K562 (cell line): ENCODE results near the gene KRTAP10-11. TPM values are rescaled to one million over a fixed set of nuclear protein-coding genes. Genes with fewer than 3 reads are reported as not detected.

Experiments used
- ATAC-seq: fragments of 200-7000 bp; cut with Tn5 transposase; 3 replicates; pipeline ENCODE4 v1.9.1; 2020; ENCODE audit warnings: moderate library complexity
- BruUV-seq: library from RNA; stranded (reverse); fragments of 400-500 nt; replicated peaks from 2 replicates; lab custom pipeline; 2021; lab: Mats Ljungman, UMichigan
- CTCF ChIA-PET: fragments of 300-600 bp; formaldehyde crosslinking; extraction: SDS; loops from one replicate; lab custom pipeline; 2021; ENCODE audit warnings: low intra/inter-chr PET ratio; lab: Yijun Ruan, JAX
- POLR2A ChIA-PET: fragments of 300-600, 350-650 bp; sonication (Branson Sonifier 250); formaldehyde crosslinking; extraction: SDS; loops from one replicate; lab custom pipeline; 2021; ENCODE audit warnings: antibody characterized with exemption, inconsistent platforms; lab: Yijun Ruan, JAX
- DNase-seq, 4 experiments: peaks; one replicate each; pipeline versions ENCODE4 v3.0.0 to v3.0.0-alpha.2; 2011 to 2018; ENCODE audit warnings: low spot score in 3 of 4, mixed read lengths in 3 of 4; ENCODE audit errors: extremely low read depth in 1 of 4
- FAIRE-seq: peaks from 2 replicates; lab custom pipeline; 2011; peaks lifted over from hg19 to GRCh38; lab: Jason Lieb, UNC
- H2AFZ ChIP-seq: 2 replicates; pipeline ENCODE4 v1.6.0; 2011; ENCODE audit warnings: low read depth, low read length, control low read depth, inconsistent platforms
- H3K27ac ChIP-seq: fragments of 200-600 bp; 3 replicates; pipeline ENCODE4 v1.8.0; 2011; ENCODE audit warnings: low read depth, mild to moderate bottlenecking, control low read depth, inconsistent platforms, low read length, moderate library complexity, mixed read lengths; ENCODE audit errors: extremely low read depth
- H3K27me3 ChIP-seq, 2 experiments: fragments of 300-600 bp in 1 of 2; 2 replicates in 1 of 2; 3 replicates in 1 of 2; pipeline versions ENCODE4 v1.6.0 to v1.8.0; 2011; ENCODE audit warnings: inconsistent platforms in 2 of 2, low read length in 2 of 2, mild to moderate bottlenecking in 1 of 2, mixed read lengths in 1 of 2, moderate library complexity in 1 of 2; ENCODE audit not compliant: control insufficient read depth in 2 of 2, insufficient read depth in 2 of 2
- H3K36me3 ChIP-seq: fragments of 300-600 bp; 3 replicates; pipeline ENCODE4 v1.8.0; 2011; ENCODE audit warnings: mild to moderate bottlenecking, low read length, inconsistent platforms; ENCODE audit not compliant: control insufficient read depth, insufficient read depth
- H3K4me1 ChIP-seq, 2 experiments: fragments of 200-600 bp in 1 of 2; replicated peaks in 1 of 2; 2 replicates in 1 of 2; 3 replicates in 1 of 2; pipeline versions ENCODE4 v1.5.1 to v1.8.0; 2011; ENCODE audit warnings: inconsistent platforms in 2 of 2, low read length in 2 of 2, mild to moderate bottlenecking in 1 of 2, mixed read lengths in 1 of 2, moderate library complexity in 1 of 2; ENCODE audit not compliant: control insufficient read depth in 2 of 2, insufficient read depth in 2 of 2
- H3K4me2 ChIP-seq: 2 replicates; pipeline ENCODE4 v1.6.1; 2011; ENCODE audit warnings: low read length, control low read depth, inconsistent platforms, mixed read lengths; ENCODE audit not compliant: insufficient read depth
- H3K4me3 ChIP-seq: fragments of 200-600 bp; sonication (generic), shearing (Covaris generic); 2 replicates; pipeline ENCODE4 v1.5.1; 2016; ENCODE audit warnings: control low read depth, inconsistent platforms
- H3K79me2 ChIP-seq: fragments of 200-600 bp; 3 replicates; pipeline ENCODE4 v1.8.0; 2011; ENCODE audit warnings: low read length, inconsistent platforms; ENCODE audit not compliant: control insufficient read depth, insufficient read depth
- H3K9ac ChIP-seq, 2 experiments: 2 replicates each; pipeline versions ENCODE4 v1.6.0 to v1.6.1; 2011; ENCODE audit warnings: low read depth in 2 of 2, low read length in 2 of 2, control low read depth in 1 of 2, inconsistent platforms in 1 of 2, mild to moderate bottlenecking in 1 of 2, mixed read lengths in 1 of 2; ENCODE audit not compliant: insufficient read depth in 1 of 2
- H3K9me1 ChIP-seq: one replicate; pipeline ENCODE4 v1.6.0; 2011; ENCODE audit warnings: inconsistent platforms, mild to moderate bottlenecking, low read length, moderate library complexity; ENCODE audit not compliant: control insufficient read depth, insufficient read depth
- H3K9me3 ChIP-seq: replicated peaks from 2 replicates; pipeline ENCODE4 v1.5.1; 2011; ENCODE audit warnings: low read depth, low read length, inconsistent platforms; ENCODE audit not compliant: control insufficient read depth, insufficient read depth
- H4K20me1 ChIP-seq: replicated peaks from 2 replicates; pipeline ENCODE4 v1.6.1; 2011; ENCODE audit warnings: low read length, inconsistent platforms, mixed read lengths; ENCODE audit not compliant: control insufficient read depth, insufficient read depth
- ADNP ChIP-seq: fragments of 200-800 bp; sonication (Bioruptor generic); IDR thresholded peaks from 2 replicates; pipeline ENCODE4 v1.6.1; 2016; ENCODE audit warnings: missing genetic modification characterization, missing compliant biosample characterization
- BDP1 ChIP-seq: IDR thresholded peaks from 3 replicates; pipeline ENCODE4 v1.6.1; 2011; ENCODE audit not compliant: insufficient read length, insufficient read depth
- BMI1 ChIP-seq: fragments of 150-350 bp; IDR thresholded peaks from 2 replicates; pipeline ENCODE4 v1.6.1; 2014; ENCODE audit warnings: low read length
- BRD4 ChIP-seq: fragments of 200-600 bp; sonication (generic); IDR thresholded peaks from 2 replicates; pipeline ENCODE4 v1.6.1; 2017; ENCODE audit warnings: inconsistent platforms
- FUS ChIP-seq: fragments of 200-400 bp; formaldehyde crosslinking; optimal IDR thresholded peaks from 2 replicates; pipeline ENCODE3; 2017; ENCODE audit warnings: low read depth, low read length
- GABPB2 ChIP-seq: fragments of 250-450 bp; sonication (Bioruptor Pico); conservative IDR thresholded peaks from 2 replicates; pipeline ENCODE4 v1.5.1; 2021; ENCODE audit warnings: mild to moderate bottlenecking
- HDAC6 ChIP-seq: IDR thresholded peaks from 2 replicates; pipeline ENCODE4 v1.6.1; 2012; ENCODE audit warnings: low read depth, mild to moderate bottlenecking, control low read depth, inconsistent platforms, low read length, moderate library complexity
- HNRNPL ChIP-seq: fragments of 200-400 bp; formaldehyde crosslinking; IDR thresholded peaks from 2 replicates; pipeline ENCODE4 v1.6.1; 2017; ENCODE audit warnings: low read depth, mild to moderate bottlenecking, low read length
- MAFF ChIP-seq: IDR thresholded peaks from 2 replicates; pipeline ENCODE4 v1.6.1; 2012; ENCODE audit warnings: low read length, improper control_type of control experiment
- MCM2 ChIP-seq: fragments of 450-650 bp; IDR thresholded peaks from 2 replicates; pipeline ENCODE4 v1.6.1; 2017; ENCODE audit warnings: low read depth, mild to moderate bottlenecking
- MXI1 ChIP-seq: IDR thresholded peaks from 2 replicates; pipeline ENCODE4 v1.6.1; 2011; ENCODE audit warnings: low read depth, mild to moderate bottlenecking, improper control_type of control experiment, low read length
- NCOR1 ChIP-seq: fragments of 450-650 bp; IDR thresholded peaks from 2 replicates; pipeline ENCODE4 v1.6.1; 2016; ENCODE audit warnings: mild to moderate bottlenecking, moderate library complexity
- PCBP1 ChIP-seq: fragments of 200-400 bp; formaldehyde crosslinking; IDR thresholded peaks from 2 replicates; pipeline ENCODE4 v1.6.1; 2018; ENCODE audit warnings: mild to moderate bottlenecking, low read depth, low read length; ENCODE audit not compliant: poor library complexity, severe bottlenecking
- TAF7 ChIP-seq: fragments of 450-650 bp; IDR thresholded peaks from 2 replicates; pipeline ENCODE4 v1.6.1; 2016; ENCODE audit warnings: missing genetic modification characterization, missing compliant biosample characterization
- THAP12 ChIP-seq: fragments of 250-450 bp; sonication (Bioruptor Pico); IDR thresholded peaks from 2 replicates; pipeline ENCODE4 v1.9.0; 2021; ENCODE audit warnings: mild to moderate bottlenecking, inconsistent platforms
- THRAP3 ChIP-seq: fragments of 450-650 bp; IDR thresholded peaks from 2 replicates; pipeline ENCODE4 v1.6.1; 2016; ENCODE audit warnings: mild to moderate bottlenecking, inconsistent platforms, borderline replicate concordance
- VEZF1 ChIP-seq: fragments of 200-800 bp; sonication (Bioruptor generic); IDR thresholded peaks from 2 replicates; pipeline ENCODE4 v1.6.1; 2017; ENCODE audit warnings: missing genetic modification characterization, missing compliant biosample characterization
- ZNF24 ChIP-seq: fragments of 450-650 bp; IDR thresholded peaks from 2 replicates; pipeline ENCODE4 v1.6.1; 2016
- ZNF583 ChIP-seq: fragments of 250-450 bp; sonication (Bioruptor Pico); IDR thresholded peaks from 2 replicates; pipeline ENCODE4 v1.4.0; 2020
- WGBS: fragments of 100-300 bp; shearing (Covaris generic); methylation state at CpG from one replicate; pipeline ENCODE4 v1.1.6; 2016; ENCODE audit warnings: low coverage, mixed read lengths; ENCODE audit not compliant: insufficient coverage; ENCODE audit errors: missing lambda C conversion rate; 5-methylcytosine and 5-hydroxymethylcytosine counted together
- in situ Hi-C: fragments of 300-500 bp; cut with MboI; formaldehyde crosslinking; loops from 4 replicates; pipeline ENCODE4 v1.15.0; 2018; ENCODE audit warnings: inconsistent platforms, mixed read lengths
- intact Hi-C: fragments of 100-400 bp; cut with micrococcal nuclease; formaldehyde crosslinking; loops from 2 replicates; pipeline ENCODE4 v1.14.2; 2022
- polyA plus RNA-seq, 8 experiments: library from polyadenylated mRNA; depleted of rRNA in 4 of 8; stranded (reverse) in 5 of 8; unstranded in 3 of 8; fragments of >200 nt; fragmentation: Nextera tagmentation in 2 of 8; fragmentation: Illumina TruSeq in 1 of 8; extraction: Ambion mirVana in 2 of 8; extraction: Trizol in 1 of 8; gene quantifications; 2 replicates each; pipeline versions ENCODE4 v1.2.1 to v1.2.3, GENCODE V29; 2011 to 2014; ENCODE audit warnings: inconsistent platforms in 1 of 8, missing spikeins in 1 of 8
- total RNA-seq, 7 experiments: library from RNA; depleted of rRNA in 6 of 7; stranded (reverse); fragments of >200 nt in 6 of 7; fragmentation: Illumina TruSeq in 2 of 7; extraction: Trizol in 2 of 7; gene quantifications; 2 replicates each; pipeline versions ENCODE4 v1.2.1 to v1.2.3, GENCODE V29; 2011 to 2021; ENCODE audit warnings: low replicate concordance in 1 of 7
- TF ChIP-seq, protein P1 (sequence below): conservative IDR thresholded peaks from 2 replicates; pipeline ENCODE4 v1.6.1; 2011; ENCODE audit warnings: low read depth, mild to moderate bottlenecking, low read length; ENCODE audit not compliant: control insufficient read depth

The KRTAP10-11 gene
- total and polyA plus RNA-seq, 9 of the 15 experiments (the other 6 are each of a cell fraction or from before 2014, with no cell fraction given) = not detected

DNA sequence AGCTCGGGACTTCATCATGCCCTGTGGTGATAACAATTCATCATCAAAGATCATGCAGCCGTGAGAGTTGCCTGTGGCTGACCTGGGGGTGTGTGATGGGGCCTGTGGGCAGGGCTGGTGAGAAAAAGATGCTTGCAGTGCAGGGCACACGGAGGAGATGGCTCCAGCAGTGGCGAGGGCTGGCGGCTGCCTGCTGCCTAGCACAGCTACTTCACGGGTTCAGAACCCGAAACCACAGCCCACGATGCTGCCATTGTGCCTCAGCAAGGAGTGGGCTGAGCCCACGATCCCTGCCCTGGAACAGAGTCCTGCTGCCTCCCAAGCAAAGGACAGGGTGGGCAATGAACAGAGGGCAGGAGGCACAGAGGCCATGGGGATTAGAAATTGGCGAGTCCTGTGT is 20.0 kb upstream of the KRTAP10-11 start (continued):
- TF ChIP-seq MXI1 (no peak), ZNF24 (no peak), ADNP (no peak), HNRNPL (no peak), BRD4 (no peak)

DNA sequence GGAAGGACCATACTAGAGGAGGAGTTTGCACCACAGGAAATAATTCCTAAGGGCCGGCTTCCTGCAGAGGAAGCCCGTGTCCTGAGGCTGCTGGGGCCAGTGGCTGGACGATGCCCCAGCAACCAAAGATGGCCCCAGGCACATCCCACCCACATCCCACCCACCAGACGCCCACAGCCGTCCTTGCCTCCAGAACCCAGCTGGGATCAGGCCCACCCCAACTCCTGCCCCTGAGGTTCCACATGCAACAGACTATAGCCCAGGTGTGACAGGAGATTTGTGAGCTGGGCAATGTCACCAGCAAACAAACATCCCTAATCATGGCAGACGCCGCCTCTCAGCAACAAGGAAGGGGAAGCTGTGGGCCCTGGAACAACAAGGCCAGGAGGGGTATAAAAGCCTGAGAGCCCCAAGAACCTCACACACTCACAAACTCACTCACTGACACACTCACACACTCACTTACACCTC is 19.5 kb upstream of the KRTAP10-11 start, which contains the start of gene KRTAP10-9:
TSS of gene KRTAP10-9 (plus strand) at position 421 of the 471 bp plus-strand sequence. CDS start 79 bp downstream, outside the sequence.
- peaks cover 5% of the 10 kb centered on the region; the same call in 1 of the 2 replicates for H3K9me3 ChIP-seq
- intact Hi-C loops = no loop called here
- H2AFZ ChIP-seq = no peak within 1 kb of the TSS
- no peaks in the 10 kb centered on the region for H4K20me1 ChIP-seq
- no peak for FAIRE-seq
- in situ Hi-C loops = no loop called here
- no peak for ATAC-seq
- BruUV-seq = no TSS peak
- 0% methylated on average over 7 of the region's 7 CpGs for WGBS
- no peak within 1 kb of the TSS for H3K9ac ChIP-seq
- no peaks in the 10 kb centered on the region for H3K4me1 ChIP-seq
- peaks cover 0 to 6% of the 10 kb centered on the region in 2 experiments; a peak in 1 of 5 replicates for H3K27me3 ChIP-seq
- H3K4me3 ChIP-seq = no peak within 1 kb of the TSS
- H3K4me2 ChIP-seq = no peak within 1 kb of the TSS
- no peaks in the 10 kb centered on the region for H3K9me1 ChIP-seq
- CTCF ChIA-PET = no interaction called here
- DNase-seq = no peak
- H3K79me2 ChIP-seq = no peaks in the 10 kb centered on the region
- no peak within 1 kb of the TSS for H3K27ac ChIP-seq
- TF ChIP-seq MAFF (no peak), VEZF1 (no peak), THRAP3 (no peak), PCBP1 (no peak), HDAC6 (no peak), NCOR1 (no peak), MCM2 (no peak), GABPB2 (CRISPR knock-in tag) (no peak), BDP1 (no peak), ZNF583 (no peak), BMI1 (no peak), FUS (no peak), THAP12 (CRISPR knock-in tag) (no peak), TAF7 (tag) (no peak)
- TF ChIP-seq, protein P1, sequence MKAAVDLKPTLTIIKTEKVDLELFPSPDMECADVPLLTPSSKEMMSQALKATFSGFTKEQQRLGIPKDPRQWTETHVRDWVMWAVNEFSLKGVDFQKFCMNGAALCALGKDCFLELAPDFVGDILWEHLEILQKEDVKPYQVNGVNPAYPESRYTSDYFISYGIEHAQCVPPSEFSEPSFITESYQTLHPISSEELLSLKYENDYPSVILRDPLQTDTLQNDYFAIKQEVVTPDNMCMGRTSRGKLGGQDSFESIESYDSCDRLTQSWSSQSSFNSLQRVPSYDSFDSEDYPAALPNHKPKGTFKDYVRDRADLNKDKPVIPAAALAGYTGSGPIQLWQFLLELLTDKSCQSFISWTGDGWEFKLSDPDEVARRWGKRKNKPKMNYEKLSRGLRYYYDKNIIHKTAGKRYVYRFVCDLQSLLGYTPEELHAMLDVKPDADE = no peak
- H3K36me3 ChIP-seq = no peaks in the 10 kb centered on the region
- POLR2A ChIA-PET = no interaction called here
